ENCODE results near the gene STAG3.

GRCh38 chr7:100163006-100163531, 14.6 kb upstream of the STAG3 start:
- no peak for TF ChIP-seq SUZ12 (IDR thresholded peaks at IDR 0.05)
- TF ChIP-seq BHLHE40 (IDR thresholded peaks at IDR 0.05; ENCODE audit: borderline replicate concordance): no peak
- no peak for TF ChIP-seq FOXM1 (IDR thresholded peaks at IDR 0.05; ENCODE audit: borderline replicate concordance)
- TF ChIP-seq TARDBP (IDR thresholded peaks at IDR 0.05): no peak
- no peak for TF ChIP-seq CTBP1 (IDR thresholded peaks at IDR 0.05; ENCODE audit: borderline replicate concordance)
- TF ChIP-seq HDGF (IDR thresholded peaks at IDR 0.05; ENCODE audit: borderline replicate concordance): no peak
